ENCODE data around the gene PXT1. TPM values are rescaled to one million over a fixed set of nuclear protein-coding genes. Genes with fewer than 3 reads are reported as not detected.
"Not testable (repeated sequence)": the region's sequence is repeated elsewhere in the genome, so short reads cannot be mapped to it uniquely, and the experiment has no call there.

PXT1 gene
- total RNA-seq, 6 donors from 2014 or later = 0.09 to 0.15 TPM; not detected in 4

GRCh38 chr6:36488221-36488620 is 45.6 kb upstream of the PXT1 start:
- Histone ChIP-seq H3K27ac (no peak overlapping the region), H3K9me3 (no peaks in the 10 kb centered on the region), H3K4me3 (no peak overlapping the region), H3K36me3 (peaks cover 3 to 69% (median 24%) of the 10 kb centered on the region in 4 donors), H3K27me3 (no peaks in the 10 kb centered on the region), H3K4me1 (peaks cover 0 to 7% (median 2%) of the 10 kb centered on the region in 4 donors)
- ATAC-seq (ENCODE audit: low FRiP score in 2 of 2) (no peak), DNase-seq (no peak)
- TF ChIP-seq POLR2AphosphoS5 (IDR thresholded peaks at IDR 0.05) (no peak), POLR2A (IDR thresholded peaks at IDR 0.05) (no peak), EP300 (IDR thresholded peaks at IDR 0.05) (no peak)
- TF ChIP-seq, protein P1, sequence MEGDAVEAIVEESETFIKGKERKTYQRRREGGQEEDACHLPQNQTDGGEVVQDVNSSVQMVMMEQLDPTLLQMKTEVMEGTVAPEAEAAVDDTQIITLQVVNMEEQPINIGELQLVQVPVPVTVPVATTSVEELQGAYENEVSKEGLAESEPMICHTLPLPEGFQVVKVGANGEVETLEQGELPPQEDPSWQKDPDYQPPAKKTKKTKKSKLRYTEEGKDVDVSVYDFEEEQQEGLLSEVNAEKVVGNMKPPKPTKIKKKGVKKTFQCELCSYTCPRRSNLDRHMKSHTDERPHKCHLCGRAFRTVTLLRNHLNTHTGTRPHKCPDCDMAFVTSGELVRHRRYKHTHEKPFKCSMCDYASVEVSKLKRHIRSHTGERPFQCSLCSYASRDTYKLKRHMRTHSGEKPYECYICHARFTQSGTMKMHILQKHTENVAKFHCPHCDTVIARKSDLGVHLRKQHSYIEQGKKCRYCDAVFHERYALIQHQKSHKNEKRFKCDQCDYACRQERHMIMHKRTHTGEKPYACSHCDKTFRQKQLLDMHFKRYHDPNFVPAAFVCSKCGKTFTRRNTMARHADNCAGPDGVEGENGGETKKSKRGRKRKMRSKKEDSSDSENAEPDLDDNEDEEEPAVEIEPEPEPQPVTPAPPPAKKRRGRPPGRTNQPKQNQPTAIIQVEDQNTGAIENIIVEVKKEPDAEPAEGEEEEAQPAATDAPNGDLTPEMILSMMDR (IDR thresholded peaks at IDR 0.05) = no peak

DNA sequence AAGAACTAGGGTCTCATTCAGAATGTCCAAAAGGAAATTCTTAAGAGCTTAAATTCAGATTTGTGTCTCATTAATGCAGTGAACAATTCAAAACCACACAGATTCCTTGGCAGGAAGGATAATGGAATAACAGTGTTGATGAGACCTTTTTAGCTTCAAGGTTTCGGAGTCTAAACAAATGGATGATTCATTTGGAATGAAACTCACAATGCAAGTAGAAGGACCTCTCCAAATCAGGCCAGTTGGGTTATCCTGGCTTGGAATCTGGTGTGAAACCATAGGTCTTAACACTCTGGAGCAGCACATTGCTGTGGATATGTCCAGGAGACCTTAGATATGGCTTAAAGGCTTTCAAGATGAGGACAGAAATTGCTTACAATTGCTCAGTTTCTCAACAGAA is 45.0 kb upstream of the PXT1 start:
- 85 to 95% methylated on average over 1 of the region's 1 CpG for WGBS, 2 donors
- no peak for ATAC-seq (ENCODE audit: low FRiP score in 2 of 2)
- no peak for DNase-seq
- H3K4me1 ChIP-seq = peaks cover 0 to 4% (median 1%) of the 10 kb centered on the region in 4 donors
- H3K27ac ChIP-seq = no peak overlapping the region
- H3K36me3 ChIP-seq = peaks cover 3 to 74% (median 24%) of the 10 kb centered on the region in 4 donors
- H3K4me3 ChIP-seq = no peak overlapping the region
- TF ChIP-seq, protein P1 (IDR thresholded peaks at IDR 0.05) = no peak
- no peak for TF ChIP-seq EP300 (IDR thresholded peaks at IDR 0.05)
- TF ChIP-seq POLR2AphosphoS5 (IDR thresholded peaks at IDR 0.05) = no peak
- H3K9me3 ChIP-seq = no peaks in the 10 kb centered on the region
- H3K27me3 ChIP-seq = no peaks in the 10 kb centered on the region

GRCh38 chr6:36484736-36485135 is 42.1 kb upstream of the PXT1 start:
- TF ChIP-seq POLR2A (IDR thresholded peaks at IDR 0.05) (no peak), POLR2AphosphoS5 (IDR thresholded peaks at IDR 0.05) (no peak), EP300 (IDR thresholded peaks at IDR 0.05) (no peak)
- TF ChIP-seq, protein P1 (IDR thresholded peaks at IDR 0.05) = no peak
- H3K4me1 ChIP-seq = no peaks in the 10 kb centered on the region
- no peak overlapping the region for H3K4me3 ChIP-seq
- no peaks in the 10 kb centered on the region for H3K27me3 ChIP-seq
- no peaks in the 10 kb centered on the region for H3K9me3 ChIP-seq
- ATAC-seq (ENCODE audit: low FRiP score in 2 of 2) (no peak), DNase-seq (no peak)
- 75 to 83% methylated on average over 5 of the region's 5 CpGs for WGBS, 2 donors
- peaks cover 15 to 92% (median 43%) of the 10 kb centered on the region in 4 donors for H3K36me3 ChIP-seq
- no peak overlapping the region for H3K27ac ChIP-seq

DNA sequence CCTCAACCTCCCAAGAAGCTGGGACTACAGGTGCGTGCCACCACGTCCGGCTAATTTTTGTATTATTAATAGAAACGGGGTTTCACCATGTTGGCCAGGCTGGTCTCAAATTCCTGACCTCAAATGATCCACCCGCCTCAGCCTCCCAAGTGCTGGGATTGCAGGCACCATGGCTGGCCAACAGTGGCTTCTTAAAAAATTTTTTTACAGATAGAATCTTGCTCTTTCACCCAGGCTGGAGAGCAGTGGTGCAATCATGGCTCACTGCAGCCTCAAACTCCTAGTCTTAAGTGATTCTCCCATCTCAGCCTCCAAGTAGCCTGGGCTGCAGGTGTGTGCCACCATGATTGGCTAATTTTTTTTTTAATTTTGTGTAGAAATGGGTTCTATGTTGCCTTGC is 40.7 kb upstream of the PXT1 start:
- not testable (repeated sequence) for H3K27me3 ChIP-seq; DNase-seq; H3K27ac ChIP-seq; ATAC-seq (ENCODE audit: low FRiP score in 2 of 2); H3K9me3 ChIP-seq; H3K4me3 ChIP-seq; H3K4me1 ChIP-seq
- 93 to 98% methylated on average over 5 of the region's 5 CpGs for WGBS, 2 donors
- peaks cover 15 to 87% (median 43%) of the 10 kb centered on the region in 4 donors for H3K36me3 ChIP-seq

- H3K36me3 ChIP-seq = peaks cover 12 to 55% (median 24%) of the 10 kb centered on the region in 4 donors
- no peaks in the 10 kb centered on the region for H3K4me1 ChIP-seq
- TF ChIP-seq EP300 (IDR thresholded peaks at IDR 0.05) = no peak
- no peak for TF ChIP-seq POLR2AphosphoS5 (IDR thresholded peaks at IDR 0.05)
- TF ChIP-seq, protein P1 (IDR thresholded peaks at IDR 0.05) = no peak
- TF ChIP-seq POLR2A (IDR thresholded peaks at IDR 0.05) = no peak
- no peaks in the 10 kb centered on the region for H3K27me3 ChIP-seq
- WGBS, 2 donors = 82 to 86% methylated on average over 1 of the region's 1 CpG
- H3K4me3 ChIP-seq = no peak overlapping the region
- H3K27ac ChIP-seq = no peak overlapping the region
- H3K9me3 ChIP-seq = no peaks in the 10 kb centered on the region
- DNase-seq = no peak
- ATAC-seq (ENCODE audit: low FRiP score in 2 of 2) = no peak
Observed at GRCh38 chr6:36479256-36479655, 36.6 kb upstream of the PXT1 start.

All from upper lobe of left lung (tissue), 6 donors.